Lower lobe of right lung (tissue), 2 donors: ENCODE results near the gene TMEM204. TPM values are rescaled to one million over a fixed set of nuclear protein-coding genes. Genes with fewer than 3 reads are reported as not detected.

Experiments
- ATAC-seq, 2 donors: fragments of 200-7000 bp; cut with Tn5 transposase; one replicate each; pipeline ENCODE4 v1.9.1; 2020 to 2022; ENCODE audit warnings: mild to moderate bottlenecking in 2 of 2, moderate library complexity in 2 of 2
- DNase-seq: peaks from one replicate; pipeline ENCODE4 v3.0.0-alpha.2; 2020
- H3K27ac ChIP-seq: fragments of 200-600 bp; one replicate; pipeline ENCODE4 v1.8.0; 2022
- H3K27me3 ChIP-seq: fragments of 200-600 bp; one replicate; pipeline ENCODE4 v1.8.0; 2022; ENCODE audit warnings: low read depth
- H3K36me3 ChIP-seq: fragments of 200-600 bp; one replicate; pipeline ENCODE4 v1.8.0; 2022; ENCODE audit warnings: mild to moderate bottlenecking
- H3K4me1 ChIP-seq: fragments of 200-600 bp; one replicate; pipeline ENCODE4 v1.8.0; 2022
- H3K4me3 ChIP-seq: fragments of 200-600 bp; one replicate; pipeline ENCODE4 v1.8.0; 2022; ENCODE audit warnings: mild to moderate bottlenecking
- H3K9me3 ChIP-seq: fragments of 200-600 bp; one replicate; pipeline ENCODE4 v1.8.0; 2022
- intact Hi-C: fragments of 100-400 bp; cut with DNase I; formaldehyde crosslinking; loops from one replicate; pipeline ENCODE4 v1.11.0; 2022
- total RNA-seq: library from RNA; stranded (reverse); fragmentation: NEBNext Ultra II Directional; extraction: Animal tissue kit (Norgen Biotek cat#: 25700); gene quantifications from one replicate; pipeline ENCODE4 v1.2.1, GENCODE V29; 2021
- TF ChIP-seq, protein P1 (sequence below): fragments of 200-600 bp; IDR thresholded peaks from one replicate; pipeline ENCODE4 v1.8.0; 2022; ENCODE audit warnings: antibody characterized with exemption, mild to moderate bottlenecking
- donor health status: DM: no; HTN: yes; CAD: no; lungs with severe emphysema.

The TMEM204 gene
- total RNA-seq, 1 donor from 2014 or later = 63.1 TPM

DNA sequence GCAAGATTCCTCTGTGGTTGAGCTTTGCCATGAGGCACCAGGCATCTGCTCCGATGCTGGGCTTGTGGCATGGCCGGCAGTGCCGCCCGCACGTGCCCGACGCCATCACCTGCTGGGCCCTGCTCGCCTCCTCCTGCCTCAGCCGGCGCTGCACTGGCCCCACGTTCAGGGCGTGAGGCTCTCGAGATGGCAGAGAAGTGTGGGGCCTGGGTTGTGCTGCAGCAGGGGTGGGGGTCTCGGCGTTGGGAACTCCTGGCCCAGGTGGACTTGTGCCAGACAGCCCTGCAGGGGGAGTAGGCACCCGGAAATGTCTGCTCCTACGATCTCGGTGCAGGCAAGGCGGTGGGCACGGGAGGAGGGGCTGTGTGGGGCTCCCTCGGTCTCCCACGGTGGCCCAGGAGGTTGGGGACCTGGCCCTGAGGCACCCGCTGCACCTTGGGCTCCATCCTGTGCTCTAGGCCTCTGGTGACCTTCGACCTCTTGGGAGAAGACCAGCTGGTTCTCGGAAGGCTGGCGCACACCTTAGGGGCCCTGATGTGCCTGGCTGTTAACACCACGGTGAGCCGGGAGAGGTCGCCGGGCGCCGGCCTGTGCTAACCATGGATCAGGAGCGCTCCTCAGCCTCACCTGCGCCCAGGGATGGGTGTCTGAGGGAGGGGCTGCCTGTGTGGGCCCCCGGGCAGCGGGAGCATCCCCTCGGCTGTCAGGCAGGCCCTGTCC, 26.8 kb upstream of the TMEM204 start:
- Histone ChIP-seq H3K27me3 (no peaks in the 10 kb centered on the region), H3K36me3 (peaks cover 59% of the 10 kb centered on the region), H3K27ac (no peak overlapping the region), H3K9me3 (no peaks in the 10 kb centered on the region), H3K4me1 (peaks cover 27% of the 10 kb centered on the region), H3K4me3 (no peak overlapping the region)
- ATAC-seq = no peak
- DNase-seq = no peak
- intact Hi-C loops = no loop called here
- TF ChIP-seq, protein P1, sequence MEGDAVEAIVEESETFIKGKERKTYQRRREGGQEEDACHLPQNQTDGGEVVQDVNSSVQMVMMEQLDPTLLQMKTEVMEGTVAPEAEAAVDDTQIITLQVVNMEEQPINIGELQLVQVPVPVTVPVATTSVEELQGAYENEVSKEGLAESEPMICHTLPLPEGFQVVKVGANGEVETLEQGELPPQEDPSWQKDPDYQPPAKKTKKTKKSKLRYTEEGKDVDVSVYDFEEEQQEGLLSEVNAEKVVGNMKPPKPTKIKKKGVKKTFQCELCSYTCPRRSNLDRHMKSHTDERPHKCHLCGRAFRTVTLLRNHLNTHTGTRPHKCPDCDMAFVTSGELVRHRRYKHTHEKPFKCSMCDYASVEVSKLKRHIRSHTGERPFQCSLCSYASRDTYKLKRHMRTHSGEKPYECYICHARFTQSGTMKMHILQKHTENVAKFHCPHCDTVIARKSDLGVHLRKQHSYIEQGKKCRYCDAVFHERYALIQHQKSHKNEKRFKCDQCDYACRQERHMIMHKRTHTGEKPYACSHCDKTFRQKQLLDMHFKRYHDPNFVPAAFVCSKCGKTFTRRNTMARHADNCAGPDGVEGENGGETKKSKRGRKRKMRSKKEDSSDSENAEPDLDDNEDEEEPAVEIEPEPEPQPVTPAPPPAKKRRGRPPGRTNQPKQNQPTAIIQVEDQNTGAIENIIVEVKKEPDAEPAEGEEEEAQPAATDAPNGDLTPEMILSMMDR = no peak

DNA sequence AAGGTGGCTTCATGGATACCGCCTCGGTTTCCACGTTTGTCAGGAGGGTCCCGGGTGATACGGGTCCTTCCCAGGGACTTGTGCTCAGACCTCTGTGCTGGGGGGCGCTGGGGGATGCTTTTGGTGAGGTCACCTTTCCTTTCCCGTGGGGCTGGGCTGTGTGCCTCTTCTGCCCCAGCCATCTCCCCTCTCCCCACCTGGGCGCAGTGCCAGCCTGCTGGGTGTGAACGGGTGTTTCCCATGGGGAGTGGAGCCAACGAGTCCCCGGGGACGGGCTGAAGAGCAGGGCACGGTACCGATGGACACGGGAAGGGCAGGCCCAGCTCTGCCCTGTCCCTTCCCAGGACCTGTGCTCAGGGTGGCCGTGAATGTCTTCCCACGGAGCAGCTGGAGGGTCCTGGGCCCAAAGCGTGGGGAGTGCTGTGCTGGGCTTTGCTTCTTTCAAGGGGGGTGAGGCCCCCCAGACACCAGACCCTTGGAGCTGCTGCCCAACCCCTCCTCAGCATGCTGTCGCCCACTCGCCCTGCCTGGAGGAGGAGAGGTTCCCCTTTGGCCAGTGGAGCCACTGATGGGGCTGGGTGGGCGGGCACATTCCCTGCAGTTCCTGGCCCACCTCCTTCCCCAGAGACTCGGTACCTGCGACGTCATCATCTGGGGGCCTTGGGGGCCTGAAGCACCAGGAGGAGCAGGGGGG, 24.8 kb upstream of the TMEM204 start:
- intact Hi-C loops = no loop called here
- H3K9me3 ChIP-seq = no peaks in the 10 kb centered on the region
- H3K36me3 ChIP-seq = peaks cover 40% of the 10 kb centered on the region
- ATAC-seq (no peak), DNase-seq (no peak)
- peaks cover 28% of the 10 kb centered on the region for H3K4me1 ChIP-seq
- H3K4me3 ChIP-seq = no peak overlapping the region
- H3K27ac ChIP-seq = peak overlapping the region; percentile 74
- TF ChIP-seq, protein P1 = no peak
- H3K27me3 ChIP-seq = no peaks in the 10 kb centered on the region

DNA sequence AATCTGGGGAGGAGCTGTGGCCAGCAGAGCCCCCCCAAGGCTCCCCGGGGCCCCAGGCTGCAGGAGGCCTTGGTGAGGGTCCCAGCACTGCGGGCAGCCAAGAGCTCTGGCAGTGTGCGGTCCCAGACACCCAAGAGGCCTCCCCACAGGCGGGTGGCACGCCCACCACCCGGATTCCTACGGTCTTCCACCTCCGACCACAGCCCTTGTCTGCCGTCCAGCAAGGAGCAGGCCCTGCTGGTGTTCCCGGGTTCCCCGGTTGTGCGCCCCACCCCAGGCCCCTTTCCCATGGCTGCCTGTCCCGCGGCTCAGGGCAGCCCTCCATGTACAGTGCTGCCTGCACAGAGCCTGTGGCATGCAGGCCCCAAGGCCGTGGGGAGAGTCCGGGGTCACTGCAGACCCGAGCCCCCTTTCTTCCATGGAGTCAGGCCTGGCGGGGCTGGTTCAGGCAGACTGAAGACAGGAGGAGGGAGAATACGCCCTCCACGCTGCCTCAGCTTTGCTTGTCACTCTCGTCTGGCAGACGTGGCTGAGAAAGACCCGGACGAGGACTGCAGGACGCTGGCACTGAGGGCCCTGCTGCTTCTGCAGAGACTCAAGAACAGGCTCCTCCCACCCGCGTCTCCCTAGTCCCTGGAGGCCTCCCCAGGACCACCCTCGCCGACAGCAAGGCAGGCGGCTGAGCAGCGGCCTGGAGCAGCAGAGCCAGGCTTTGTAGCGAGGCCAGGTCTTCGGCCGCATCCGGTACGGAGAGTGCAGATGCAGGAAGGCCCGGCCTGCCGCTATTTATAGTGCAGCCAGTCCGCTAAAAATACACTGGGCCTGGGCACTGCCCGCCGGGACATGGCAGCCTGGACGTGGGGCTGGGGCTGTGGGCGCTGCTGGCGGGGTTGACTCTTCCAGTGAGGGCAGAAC, 23.9 kb upstream of the TMEM204 start:
- TF ChIP-seq, protein P1 = no peak
- no peak overlapping the region for H3K4me3 ChIP-seq
- H3K9me3 ChIP-seq = peaks cover 4% of the 10 kb centered on the region
- peaks cover 28% of the 10 kb centered on the region for H3K4me1 ChIP-seq
- DNase-seq (no peak), ATAC-seq (peak; percentile 19 to 40)
- H3K36me3 ChIP-seq = peaks cover 36% of the 10 kb centered on the region
- H3K27ac ChIP-seq = peak overlapping the region; percentile 74
- H3K27me3 ChIP-seq = no peaks in the 10 kb centered on the region
- intact Hi-C loops = no loop called here

DNA sequence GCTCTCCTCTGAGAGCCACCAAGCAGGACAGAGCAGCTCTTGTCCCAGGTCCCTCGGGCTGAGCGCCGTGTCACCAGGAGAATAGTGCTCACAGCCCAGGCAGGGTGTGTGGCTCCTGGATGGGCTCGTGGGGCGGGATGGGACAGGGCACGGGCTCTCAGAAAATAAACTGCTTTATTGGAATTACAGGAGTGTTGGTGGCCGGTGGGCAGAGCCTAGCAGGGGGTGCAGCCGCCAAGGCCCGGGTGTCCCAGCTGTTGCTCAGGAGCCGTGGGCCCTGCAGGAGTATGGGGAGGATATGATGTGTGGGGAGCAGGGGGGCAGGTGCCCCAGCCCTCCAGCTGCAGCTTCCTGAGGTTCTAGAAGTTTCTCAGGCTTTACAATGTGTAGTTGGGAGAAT, 23.2 kb upstream of the TMEM204 start:
- H3K27ac ChIP-seq = peak overlapping the region; percentile 74
- intact Hi-C loops = no loop called here
- H3K4me3 ChIP-seq = no peak overlapping the region
- H3K27me3 ChIP-seq = no peaks in the 10 kb centered on the region
- H3K9me3 ChIP-seq = peaks cover 9% of the 10 kb centered on the region
- peaks cover 28% of the 10 kb centered on the region for H3K4me1 ChIP-seq
- DNase-seq (no peak), ATAC-seq (no peak)
- peaks cover 41% of the 10 kb centered on the region for H3K36me3 ChIP-seq
- TF ChIP-seq, protein P1 = no peak

DNA sequence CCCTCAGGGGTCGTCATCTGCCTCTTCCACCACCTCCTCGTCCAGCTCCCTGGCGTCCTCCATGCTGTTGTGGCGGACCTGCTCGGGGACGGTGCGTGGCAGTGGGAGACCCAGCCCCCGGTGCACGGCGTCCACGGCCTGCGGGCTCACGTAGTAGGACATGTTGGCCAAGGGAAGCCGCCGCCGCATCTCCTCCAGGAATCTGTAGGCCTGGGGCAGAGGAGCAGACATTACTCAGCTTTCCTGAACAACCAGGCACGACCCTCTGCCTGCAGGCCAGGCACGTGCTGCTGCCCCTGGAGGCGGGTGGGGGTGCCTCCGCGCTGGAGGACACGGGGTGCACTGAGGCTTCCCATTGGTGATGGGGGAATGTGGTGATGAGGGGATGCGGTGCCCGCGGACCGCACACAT, 22.5 kb upstream of the TMEM204 start:
- DNase-seq = no peak
- Histone ChIP-seq H3K27me3 (no peaks in the 10 kb centered on the region), H3K4me1 (peaks cover 28% of the 10 kb centered on the region), H3K27ac (no peak overlapping the region), H3K4me3 (no peak overlapping the region), H3K36me3 (peaks cover 42% of the 10 kb centered on the region), H3K9me3 (peaks cover 9% of the 10 kb centered on the region)
- intact Hi-C loops = no loop called here
- TF ChIP-seq, protein P1 = no peak
- ATAC-seq = no peak
